Omental fat pad (tissue), 4 donors: ENCODE data around the gene CYP4A11. TPM values are rescaled to one million over a fixed set of nuclear protein-coding genes. Genes with fewer than 3 reads are reported as not detected.
"Not testable (repeated sequence)": the region's sequence is repeated elsewhere in the genome, so short reads cannot be mapped to it uniquely, and the experiment has no call there.

Experiments
- ATAC-seq: fragments of 150-250 bp; one replicate; pipeline ENCODE4 v1.9.1; 2016; ENCODE audit warnings: mild to moderate bottlenecking, moderate library complexity; ENCODE audit not compliant: low FRiP score
- DNase-seq: peaks from one replicate; pipeline ENCODE4 v3.0.0-alpha.2; 2019; ENCODE audit warnings: low spot score
- total RNA-seq, 4 donors: library from RNA; depleted of rRNA; stranded (reverse); fragments of >200 nt; gene quantifications; one replicate each; pipeline ENCODE4 v1.1.0, GENCODE V29; 2016
- TF ChIP-seq, protein P1 (sequence below), 3 donors: fragments of 450-650 bp; IDR thresholded peaks; one replicate each; pipeline ENCODE4 v1.5.1; 2016 to 2017; ENCODE audit warnings: antibody characterized with exemption in 3 of 3, mild to moderate bottlenecking in 3 of 3, moderate library complexity in 2 of 3

CYP4A11 gene
- total RNA-seq, 4 donors from 2014 or later: 0.79 TPM; not detected in 3

DNA sequence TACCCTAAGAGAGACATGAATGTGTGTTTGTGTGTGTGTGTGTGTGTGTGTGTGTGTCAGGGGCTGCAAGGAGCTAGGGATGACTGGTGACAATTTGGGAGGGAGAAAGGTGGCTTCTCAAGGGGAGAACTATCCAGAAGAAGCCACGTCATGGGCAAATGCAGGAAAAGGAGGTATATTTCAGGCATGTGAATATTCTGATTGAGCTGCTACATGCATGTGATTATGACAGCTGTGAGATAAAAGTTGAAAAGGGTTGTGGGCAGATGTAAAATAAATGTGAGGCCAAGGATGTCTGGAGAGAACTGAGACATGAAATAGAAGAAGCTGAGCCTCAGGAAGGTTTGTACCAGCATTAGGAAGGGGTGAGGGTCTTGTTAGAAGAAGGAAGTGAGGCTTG is 4.5 kb downstream of the CYP4A11 start:
- ATAC-seq (no peak), DNase-seq (no peak)
- TF ChIP-seq, protein P1, sequence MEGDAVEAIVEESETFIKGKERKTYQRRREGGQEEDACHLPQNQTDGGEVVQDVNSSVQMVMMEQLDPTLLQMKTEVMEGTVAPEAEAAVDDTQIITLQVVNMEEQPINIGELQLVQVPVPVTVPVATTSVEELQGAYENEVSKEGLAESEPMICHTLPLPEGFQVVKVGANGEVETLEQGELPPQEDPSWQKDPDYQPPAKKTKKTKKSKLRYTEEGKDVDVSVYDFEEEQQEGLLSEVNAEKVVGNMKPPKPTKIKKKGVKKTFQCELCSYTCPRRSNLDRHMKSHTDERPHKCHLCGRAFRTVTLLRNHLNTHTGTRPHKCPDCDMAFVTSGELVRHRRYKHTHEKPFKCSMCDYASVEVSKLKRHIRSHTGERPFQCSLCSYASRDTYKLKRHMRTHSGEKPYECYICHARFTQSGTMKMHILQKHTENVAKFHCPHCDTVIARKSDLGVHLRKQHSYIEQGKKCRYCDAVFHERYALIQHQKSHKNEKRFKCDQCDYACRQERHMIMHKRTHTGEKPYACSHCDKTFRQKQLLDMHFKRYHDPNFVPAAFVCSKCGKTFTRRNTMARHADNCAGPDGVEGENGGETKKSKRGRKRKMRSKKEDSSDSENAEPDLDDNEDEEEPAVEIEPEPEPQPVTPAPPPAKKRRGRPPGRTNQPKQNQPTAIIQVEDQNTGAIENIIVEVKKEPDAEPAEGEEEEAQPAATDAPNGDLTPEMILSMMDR (IDR thresholded peaks at IDR 0.05): no peak

DNA sequence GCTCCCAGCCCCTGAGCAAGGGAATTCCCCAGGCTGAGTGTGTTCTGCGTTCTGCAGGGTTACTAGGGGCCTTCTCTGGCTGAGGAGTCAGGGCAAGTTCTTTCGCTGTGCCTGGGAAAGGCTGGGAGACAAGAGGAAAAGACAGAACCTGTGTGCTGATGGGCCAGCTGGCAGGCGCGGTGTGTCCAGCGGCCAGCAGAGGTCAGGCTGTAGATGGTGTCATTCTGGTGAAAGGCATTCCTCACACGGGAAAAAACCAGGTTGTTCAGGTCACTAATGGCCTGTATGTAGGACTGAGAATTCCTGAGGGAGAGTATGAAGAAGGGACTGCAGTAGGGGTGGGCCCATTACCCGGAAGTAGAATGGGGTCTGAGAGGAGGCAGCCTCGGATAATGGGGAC is 6.4 kb downstream of the CYP4A11 start:
- peak; percentile 41 for ATAC-seq

DNA sequence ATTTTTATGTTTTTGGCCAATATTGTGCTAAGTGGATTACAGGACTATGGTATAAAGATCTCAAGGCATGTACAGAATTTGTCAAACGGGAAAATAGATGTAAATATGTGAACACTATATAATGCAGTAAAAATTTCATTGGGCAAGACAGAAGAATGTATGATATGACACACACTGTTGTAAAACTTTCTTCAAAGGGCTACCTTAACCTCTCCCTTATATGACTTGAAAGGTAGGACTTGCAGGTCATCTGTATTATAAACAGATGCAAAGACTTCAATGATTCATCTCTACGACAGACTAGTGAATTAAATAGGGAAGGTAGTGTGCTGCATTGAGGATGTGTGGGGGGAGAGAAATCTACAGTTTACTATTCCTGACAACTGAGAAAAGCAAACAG is 9.3 kb downstream of the CYP4A11 start:
- DNase-seq, ATAC-seq: not testable (repeated sequence)

More for the DNA sequence above, 6.4 kb downstream of the CYP4A11 start:
- DNase-seq: not testable (repeated sequence)

DNA sequence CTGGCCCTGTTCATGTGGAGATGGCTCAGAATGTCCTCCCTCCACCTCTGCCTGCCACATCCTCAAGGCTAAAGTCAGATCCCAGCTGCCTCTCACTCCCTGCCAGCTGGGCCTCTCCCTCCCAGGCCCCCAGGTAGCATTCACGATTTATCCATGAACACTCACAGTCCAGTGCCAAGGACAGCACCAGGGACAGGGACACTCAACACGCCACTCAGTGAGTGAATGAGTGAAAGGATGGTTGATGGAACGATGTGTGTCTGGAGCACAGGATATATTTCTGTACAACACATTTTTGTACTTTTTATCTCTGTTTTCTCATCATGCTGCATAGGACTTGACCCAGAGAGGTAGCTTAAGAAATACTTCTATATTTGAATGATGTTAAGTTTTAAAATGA is 10.1 kb downstream of the CYP4A11 start:
- TF ChIP-seq, protein P1 (IDR thresholded peaks at IDR 0.05): no peak
- ATAC-seq (no peak), DNase-seq (no peak)

DNA sequence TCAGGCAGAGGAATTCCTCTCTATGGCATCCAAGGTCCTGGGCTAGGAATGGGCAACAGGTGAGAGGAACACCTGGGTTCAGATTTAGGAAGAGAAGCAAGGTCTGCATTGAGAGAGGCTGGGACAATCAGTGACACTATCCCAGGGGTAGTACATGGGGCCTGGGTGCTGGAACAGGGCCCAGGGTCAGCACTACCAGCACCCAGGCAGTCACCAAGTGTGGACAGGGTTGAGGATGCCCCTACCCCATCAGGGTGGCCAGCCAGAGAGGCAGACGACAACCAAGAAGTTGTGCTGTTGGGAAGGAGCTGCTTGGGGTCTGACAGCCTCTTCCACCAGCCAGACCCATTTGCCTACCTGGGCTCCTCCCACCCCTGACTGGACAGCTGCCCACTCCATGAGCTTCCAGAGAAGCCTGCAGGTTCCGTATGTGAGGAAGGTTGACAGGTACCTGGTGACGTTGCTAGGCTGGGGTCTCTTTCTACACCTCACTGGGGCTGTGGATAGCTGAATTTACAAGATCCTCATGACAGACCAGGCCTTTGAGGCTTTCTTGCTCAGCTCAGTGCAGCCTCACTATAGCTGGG is 13.9 kb downstream of the CYP4A11 start:
- no peak for DNase-seq

DNA sequence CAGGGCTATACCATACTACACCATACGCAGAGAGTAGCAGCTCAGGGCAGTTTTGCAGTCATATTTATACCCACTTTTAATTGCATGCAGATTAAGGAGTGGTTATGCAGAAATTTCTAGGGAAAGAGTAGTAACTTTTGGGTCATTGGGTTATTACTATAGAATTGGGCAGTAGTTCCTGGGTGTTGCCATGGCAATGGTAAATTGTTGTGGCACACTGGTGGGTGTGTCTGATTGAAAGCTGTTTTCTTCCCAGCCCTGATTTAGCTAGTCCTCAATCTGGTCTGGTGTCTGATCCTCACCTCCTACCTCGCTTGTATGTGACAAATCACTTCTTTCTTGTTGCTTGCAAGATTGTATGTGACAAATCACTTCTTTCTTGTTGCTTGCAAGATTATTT is 30.5 kb downstream of the CYP4A11 start:
- TF ChIP-seq, protein P1 (IDR thresholded peaks at IDR 0.05): no peak
- ATAC-seq: no peak
- no peak for DNase-seq

More for the DNA sequence above, 13.9 kb downstream of the CYP4A11 start:
- ATAC-seq: no peak
- TF ChIP-seq, protein P1 (IDR thresholded peaks at IDR 0.05): no peak

DNA sequence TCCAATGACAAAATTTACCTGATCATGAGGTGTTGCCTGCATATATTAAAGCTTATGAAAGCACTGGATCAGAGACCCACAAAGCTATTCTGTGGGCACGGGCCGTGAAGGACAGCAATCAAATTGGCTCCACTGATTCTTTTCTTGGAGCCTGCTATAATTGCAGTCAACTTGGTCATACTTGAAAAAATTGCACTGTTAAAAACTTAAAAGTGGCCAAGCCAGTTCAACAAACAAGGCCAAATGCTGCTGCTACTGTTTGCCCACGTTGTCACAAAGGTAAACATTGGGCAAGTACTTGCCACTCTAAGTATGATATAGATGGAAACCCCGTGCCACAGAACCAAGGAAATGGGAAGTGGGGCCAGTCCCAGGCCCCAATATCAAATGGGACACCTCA is 37.8 kb downstream of the CYP4A11 start:
- DNase-seq: no peak
- no peak for ATAC-seq
- TF ChIP-seq, protein P1 (IDR thresholded peaks at IDR 0.05): no peak

DNA sequence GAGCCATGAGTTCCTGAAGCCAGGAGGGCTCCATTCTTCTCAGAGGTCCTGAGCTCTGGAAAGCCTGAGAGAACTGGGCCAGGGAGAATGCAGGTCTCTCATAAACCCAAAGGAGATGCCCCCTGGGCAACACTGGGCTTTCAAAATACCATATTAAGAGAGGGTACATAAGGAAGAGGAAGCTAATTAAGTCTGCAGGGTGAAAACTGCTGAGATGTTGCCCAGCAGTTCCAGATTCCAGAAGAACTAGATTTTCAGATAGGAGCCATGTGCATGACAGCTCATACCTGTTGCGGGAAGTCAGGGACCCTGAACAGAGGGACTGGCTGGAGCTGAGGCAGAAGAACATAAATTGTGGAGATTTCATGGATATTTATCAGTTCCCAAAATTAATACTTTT is 40.9 kb downstream of the CYP4A11 start:
- TF ChIP-seq, protein P1 (IDR thresholded peaks at IDR 0.05): no peak
- no peak for DNase-seq
- no peak for ATAC-seq

DNA sequence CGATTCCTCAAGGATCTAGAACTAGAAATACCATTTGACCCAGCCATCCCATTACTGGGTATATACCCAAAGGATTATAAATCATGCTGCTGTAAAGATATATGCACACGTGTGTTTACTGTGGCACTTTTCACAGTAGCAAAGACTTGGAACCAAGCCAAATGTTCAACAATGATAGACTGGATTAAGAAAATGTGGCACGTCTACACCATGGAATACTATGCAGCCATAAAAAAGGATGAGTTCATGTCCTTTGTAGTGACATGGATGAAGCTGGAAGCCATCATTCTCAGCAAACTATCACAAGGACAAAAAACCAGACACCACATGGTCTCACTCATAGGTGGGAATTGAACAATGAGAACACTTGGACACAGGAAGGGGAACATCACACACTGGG is 59.6 kb downstream of the CYP4A11 start:
- DNase-seq, ATAC-seq: not testable (repeated sequence)
